ENCODE data around the gene SLC35E3. TPM values are rescaled to one million over a fixed set of nuclear protein-coding genes. Genes with fewer than 3 reads are reported as not detected.
A peak's percentile ranks its signal among the peaks of the same experiment; 100 is the strongest.

Gene SLC35E3
- polyA plus RNA-seq, 10 donors, result 13.2 to 25.5 (median 16.4) TPM

DNA sequence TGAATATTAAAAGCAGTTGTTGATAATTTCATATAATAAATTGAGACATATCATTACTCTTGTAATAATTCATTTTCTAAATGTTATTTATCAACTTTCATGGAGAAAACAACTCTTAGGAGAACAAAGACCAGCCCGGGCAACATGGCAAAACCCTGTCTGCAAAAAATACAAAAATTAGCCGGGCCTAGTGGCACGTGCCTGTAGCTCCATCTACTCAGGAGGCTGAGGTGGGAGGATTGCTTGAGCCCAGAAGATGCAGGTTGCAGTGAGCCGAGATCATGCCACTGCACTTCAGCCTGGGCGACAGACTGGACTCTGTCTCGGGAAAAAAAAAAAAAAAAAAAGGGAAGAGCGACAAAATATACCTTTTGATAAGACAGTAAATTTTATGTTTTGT lies 21.2 kb downstream of the SLC35E3 start:
- no peak for DNase-seq

DNA sequence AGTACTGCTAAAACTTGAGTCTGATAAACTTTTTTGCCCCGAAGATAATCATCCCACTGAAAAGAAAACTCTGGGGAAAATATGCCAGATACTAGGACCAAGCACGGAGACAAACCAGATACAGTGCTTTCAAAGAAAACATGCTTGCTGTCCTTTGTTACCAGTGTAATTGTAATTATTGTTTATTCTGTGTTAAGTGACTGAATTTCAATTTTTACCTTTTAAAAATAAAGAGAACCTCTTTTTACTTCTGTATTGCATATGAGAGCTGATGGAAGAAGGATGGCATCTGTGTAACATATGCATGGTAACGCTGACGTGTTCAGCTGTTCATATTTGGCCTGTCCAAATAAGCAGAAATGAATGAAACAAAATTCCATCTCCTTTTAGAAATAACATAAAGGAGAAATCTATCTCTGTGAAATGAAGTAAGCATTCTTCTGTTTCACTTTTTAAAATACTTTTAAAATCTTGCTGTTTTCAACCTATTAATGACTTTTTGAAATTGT lies 22.5 kb downstream of the SLC35E3 start:
- no peak for DNase-seq

DNA sequence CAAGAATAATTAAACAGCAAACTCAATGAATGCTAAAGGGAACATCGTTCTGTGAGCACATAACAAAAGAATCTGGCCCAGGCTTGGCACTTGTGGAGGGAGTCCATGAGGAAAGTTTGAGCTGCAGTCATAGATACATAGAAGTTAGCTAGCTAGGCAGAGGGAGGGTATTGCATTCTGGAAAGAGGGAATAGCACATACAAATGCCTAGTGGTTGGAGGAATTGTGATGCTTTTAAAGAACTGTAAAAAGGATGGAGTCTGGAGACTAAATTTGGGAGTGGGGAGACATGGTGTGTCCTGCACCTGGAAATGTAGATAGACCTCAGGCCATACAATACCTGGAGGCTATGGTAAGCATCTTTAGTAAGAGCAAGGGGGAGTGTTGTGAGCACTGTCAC lies 24.0 kb downstream of the SLC35E3 start:
- DNase-seq, result no peak

GRCh38 chr12:68771223-68771925 lies 25.4 kb downstream of the SLC35E3 start:
- DNase-seq, result no peak

DNA sequence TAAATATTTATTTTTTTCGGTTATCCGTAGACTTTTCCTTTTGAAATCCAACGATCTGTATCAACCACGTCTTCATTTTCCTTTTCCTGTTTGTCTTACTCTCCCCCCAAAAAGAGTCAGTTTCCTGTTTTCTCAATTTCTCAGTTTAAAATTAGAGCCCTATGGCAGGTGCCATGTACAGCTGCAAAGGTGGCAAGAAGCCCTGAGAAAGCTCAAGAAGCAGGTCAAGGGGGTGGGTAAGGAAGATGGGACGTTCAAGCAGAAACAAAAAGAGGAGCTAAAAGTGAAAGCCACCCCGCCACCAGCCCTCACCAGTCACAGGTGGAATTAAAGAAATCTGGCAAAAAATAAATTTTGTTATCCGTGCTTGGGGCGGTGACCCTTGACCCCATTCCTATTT lies 26.7 kb downstream of the SLC35E3 start:
- DNase-seq, result no peak

DNA sequence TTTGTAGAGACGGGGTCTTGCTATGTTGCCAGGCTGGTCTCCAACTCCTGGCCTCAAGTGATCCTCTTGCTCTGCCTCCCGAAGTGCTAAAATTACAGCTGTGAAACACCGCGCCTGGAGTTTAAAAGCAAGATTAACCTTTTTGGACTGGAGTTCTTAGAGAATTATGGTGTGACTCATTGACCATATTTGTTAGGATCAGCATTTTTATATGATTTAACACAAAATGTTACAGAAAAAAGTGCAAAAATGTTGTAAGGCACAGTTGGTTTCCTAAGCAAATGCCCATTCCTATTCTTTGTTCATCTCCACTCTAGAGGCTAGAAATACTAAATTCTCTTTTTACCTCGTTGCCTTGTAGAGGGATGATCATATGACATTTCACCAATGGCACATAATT lies 27.6 kb downstream of the SLC35E3 start:
- DNase-seq, result no peak

- no peak for DNase-seq
Observed at GRCh38 chr12:68775121-68775630, 29.2 kb downstream of the SLC35E3 start.

DNA sequence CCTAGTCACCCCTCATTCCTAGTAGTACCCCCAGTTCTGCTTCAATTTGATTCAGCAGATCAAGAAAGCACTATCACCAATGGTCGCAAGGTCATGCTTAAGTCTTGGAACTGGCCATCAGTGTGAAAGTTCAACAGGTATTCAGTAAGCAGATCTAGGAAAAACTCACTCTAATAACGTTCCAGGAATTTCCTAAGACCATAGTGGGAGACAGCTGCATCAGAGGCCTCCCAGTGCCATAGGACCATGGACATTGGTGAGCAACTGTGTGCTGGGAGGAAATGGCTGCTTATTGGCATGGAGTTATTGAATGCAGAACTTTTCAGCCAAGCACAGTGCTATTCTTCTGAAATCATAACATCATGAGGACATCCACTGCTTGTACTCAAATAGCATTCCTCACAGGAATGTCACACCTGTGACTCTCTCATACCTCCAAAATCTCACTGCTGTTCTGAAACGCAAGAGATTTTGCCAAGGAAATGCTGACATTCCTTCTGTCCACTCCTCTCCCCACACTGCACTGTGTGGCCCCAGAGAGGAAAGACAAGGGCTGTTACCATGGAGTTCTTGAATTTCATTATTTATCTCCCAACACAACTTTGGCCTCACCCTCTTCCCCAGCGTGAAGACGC lies 31.1 kb downstream of the SLC35E3 start:
- no peak for DNase-seq

- no peak for DNase-seq
Observed at GRCh38 chr12:68779280-68779679, 33.3 kb downstream of the SLC35E3 start.

- DNase-seq, result no peak
Observed at GRCh38 chr12:68780731-68781130, 34.8 kb downstream of the SLC35E3 start.

GRCh38 chr12:68781728-68782127 lies 35.8 kb downstream of the SLC35E3 start:
- no peak for DNase-seq

DNA sequence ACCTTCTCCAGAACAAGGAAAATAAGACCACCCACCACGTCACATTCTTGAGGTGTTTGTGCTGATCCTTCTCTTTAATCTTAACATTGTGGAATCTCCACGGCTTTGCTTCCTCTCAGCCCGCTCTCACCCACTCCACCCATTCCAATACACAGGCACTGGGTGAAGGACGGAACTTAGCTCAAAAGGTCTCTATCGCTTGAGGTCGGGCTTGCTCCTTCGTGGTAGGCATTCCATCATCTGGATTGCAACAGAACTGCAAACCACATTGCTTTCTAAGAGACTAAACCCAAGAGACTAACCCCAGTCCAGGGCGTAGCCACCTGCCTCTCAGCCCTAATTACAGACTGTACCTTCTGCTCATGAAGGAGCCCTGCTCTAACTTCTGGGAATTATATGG lies 38.0 kb downstream of the SLC35E3 start:
- no peak for DNase-seq

- DNase-seq, result no peak
Observed at GRCh38 chr12:68785358-68785757, 39.4 kb downstream of the SLC35E3 start.

- no peak for DNase-seq
Observed at GRCh38 chr12:68785823-68786222, 39.8 kb downstream of the SLC35E3 start.

DNA sequence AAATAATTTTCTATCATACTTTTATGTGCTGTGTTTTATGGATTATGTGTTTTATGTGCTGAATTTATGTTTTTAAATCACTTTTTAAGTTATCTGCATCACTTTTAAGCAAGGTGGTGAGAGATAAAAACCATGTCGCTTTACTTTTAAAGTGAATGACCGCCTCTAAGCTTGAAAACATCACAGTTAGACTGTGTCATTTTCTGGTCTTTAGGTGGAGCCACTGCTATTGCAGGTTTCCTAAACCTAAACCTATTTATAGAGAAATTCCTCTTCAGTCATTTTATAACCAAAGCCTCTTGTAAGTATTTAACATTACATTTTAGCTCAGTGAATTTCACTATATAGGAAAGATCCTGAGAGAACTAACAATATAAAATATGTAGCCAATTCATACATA lies 41.0 kb downstream of the SLC35E3 start:
- no peak for DNase-seq

DNA sequence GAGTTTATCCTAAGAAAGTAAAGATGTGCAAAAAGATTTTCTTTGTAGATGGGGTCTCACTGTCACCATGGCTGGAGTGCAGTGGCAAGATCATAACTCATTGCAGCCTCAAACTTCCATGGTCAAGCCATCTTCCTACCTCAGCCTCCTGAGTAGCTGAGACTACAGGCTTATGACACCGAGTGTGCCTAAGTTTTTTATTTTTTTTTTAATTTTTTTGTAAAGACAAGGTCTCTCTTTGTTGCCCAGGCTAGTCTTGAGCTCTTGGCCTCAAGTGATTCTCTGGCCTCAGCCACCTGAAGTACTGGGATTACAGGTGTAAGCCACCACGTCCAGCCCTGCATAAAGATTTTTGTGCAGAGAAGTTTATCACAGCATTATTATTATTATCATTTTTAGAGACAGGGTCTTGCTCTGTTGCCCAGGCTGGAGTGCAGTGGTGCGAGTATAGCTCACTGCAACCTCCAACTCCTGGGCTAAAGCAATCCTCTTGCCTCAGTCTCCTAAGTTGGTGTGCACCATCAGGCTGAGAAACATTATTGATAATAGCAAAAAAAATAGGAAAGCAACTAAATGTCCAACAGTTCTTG lies 42.7 kb downstream of the SLC35E3 start:
- no peak for DNase-seq

DNA sequence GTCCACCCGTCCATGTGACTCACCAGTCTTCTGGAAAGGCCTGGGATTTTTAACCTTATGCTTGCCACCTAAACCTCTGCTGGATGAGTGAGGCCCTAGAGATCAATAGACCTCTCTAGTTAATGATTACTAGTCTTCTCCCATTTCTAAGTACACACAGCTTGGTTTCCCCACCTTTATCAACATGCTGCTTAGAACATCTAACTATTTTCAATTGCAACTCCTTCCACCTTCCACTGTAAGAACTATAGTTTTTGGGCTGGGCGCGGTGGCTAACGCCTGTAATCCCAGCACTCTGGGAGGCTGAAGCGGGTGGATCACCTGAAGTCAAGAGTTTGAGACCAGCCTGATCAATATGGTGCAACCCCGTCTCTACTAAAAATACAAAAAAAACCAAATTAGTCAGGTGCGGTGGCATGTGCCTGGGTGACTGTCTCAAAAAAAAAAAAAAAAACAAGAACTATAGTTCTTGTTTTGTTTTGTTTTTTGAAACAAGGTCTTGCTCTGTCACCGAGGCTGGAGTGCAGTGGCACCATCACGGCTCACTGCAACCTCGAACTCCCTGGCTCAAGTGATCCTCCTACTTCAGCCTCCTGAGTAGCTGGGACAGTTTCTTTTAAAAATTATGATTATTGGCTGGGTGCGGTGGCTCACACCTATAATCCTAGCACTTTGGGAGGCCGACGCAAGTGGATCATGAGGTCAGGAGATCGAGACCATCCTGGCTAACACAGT lies 43.3 kb downstream of the SLC35E3 start:
- DNase-seq, result no peak

DNA sequence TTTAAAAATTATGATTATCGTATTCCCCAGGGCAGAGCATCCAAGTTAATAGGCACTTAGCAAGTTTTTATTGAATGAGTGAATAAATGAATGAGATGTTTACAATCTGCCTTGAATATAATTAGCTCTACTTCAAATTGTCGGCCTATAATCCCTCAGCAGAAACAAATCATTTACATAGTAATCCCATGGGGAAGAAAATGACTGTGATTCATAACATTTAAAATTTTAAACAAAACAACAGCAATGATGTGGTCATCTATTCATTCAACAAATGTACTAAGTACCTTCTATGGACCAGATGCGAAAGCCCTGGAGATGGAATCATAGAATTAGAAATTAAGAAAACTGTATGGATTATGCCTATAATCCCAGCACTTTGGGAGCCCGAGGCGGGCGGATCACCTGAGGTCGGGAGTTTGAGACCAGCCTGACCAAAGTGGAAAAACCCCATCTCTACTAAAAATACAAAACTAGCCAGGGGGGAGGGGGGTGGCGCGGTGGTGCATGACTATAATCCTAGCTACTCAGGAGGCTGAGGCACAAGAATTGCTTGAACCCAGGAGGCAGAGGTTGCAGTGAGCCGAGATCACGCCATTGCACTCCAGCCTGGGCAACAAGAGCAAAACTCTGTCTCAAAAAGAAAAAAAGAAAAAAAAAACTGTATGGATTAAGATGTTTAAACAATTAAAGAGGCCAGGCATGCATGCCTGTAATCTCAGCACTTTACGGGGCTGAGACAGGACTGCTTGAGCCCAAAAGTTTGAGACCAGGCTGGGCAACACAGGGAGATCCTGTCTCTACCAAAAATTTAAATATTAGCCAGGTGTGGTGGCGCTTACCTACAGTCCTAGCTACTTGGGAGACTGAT lies 44.3 kb downstream of the SLC35E3 start:
- DNase-seq, result no peak

DNA sequence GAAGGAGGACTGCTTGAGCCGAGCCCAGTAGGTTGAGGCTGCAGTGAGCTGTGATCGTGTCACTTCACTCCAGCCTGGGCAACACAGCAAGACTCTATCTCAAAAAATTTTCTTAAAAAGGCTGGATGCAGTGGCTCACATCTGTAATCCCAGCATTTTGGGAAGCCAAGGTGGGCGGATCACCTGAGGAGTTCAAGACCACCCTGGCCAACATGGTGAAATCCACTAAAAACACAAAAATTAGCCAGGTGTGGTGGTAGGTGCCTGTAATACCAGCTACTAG lies 44.9 kb downstream of the SLC35E3 start:
- DNase-seq, result no peak

GRCh38 chr12:68791897-68792481 lies 46.0 kb downstream of the SLC35E3 start:
- no peak for DNase-seq

DNA sequence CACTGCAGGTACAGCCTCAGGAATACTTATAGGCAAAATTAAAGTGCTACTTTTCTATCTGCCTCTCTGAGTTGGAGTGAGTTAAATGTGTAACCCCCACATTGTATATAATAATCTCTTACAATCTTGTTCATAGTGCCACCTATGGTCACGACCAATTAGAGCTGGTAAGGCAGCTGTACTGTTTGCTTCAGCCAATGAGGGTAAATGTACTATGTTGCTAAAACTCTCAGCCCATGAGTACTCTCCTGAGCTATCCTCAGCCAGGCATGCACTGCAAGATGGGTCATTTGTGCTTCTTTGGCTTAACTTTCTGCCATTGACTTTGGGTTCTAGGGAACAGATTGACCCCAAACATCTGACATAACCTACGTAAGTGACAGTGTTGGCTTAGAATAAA lies 47.0 kb downstream of the SLC35E3 start:
- peak in 1 of 3 donors; percentile 14 for DNase-seq

All from muscle of back (tissue), 11 donors.